Measurements from ENCODE around the gene CNTNAP3. TPM values are rescaled to one million over a fixed set of nuclear protein-coding genes. Genes with fewer than 3 reads are reported as not detected.
"Not testable (repeated sequence)": the region's sequence is repeated elsewhere in the genome, so short reads cannot be mapped to it uniquely, and the experiment has no call there.

The CNTNAP3 gene
- total RNA-seq, 1 donor from 2014 or later: not detected

GRCh38 chr9:39121401-39121800 is 166.6 kb downstream of the CNTNAP3 start:
- H3K4me3 Mint-ChIP-seq (ENCODE audit: low read depth); H3K36me3 Mint-ChIP-seq (ENCODE audit: low read depth); H3K27me3 Mint-ChIP-seq (ENCODE audit: low read depth); H3K27ac Mint-ChIP-seq; DNase-seq (ENCODE audit: low spot score); intact Hi-C loops (cut with micrococcal nuclease); H3K4me1 Mint-ChIP-seq (ENCODE audit: low read depth); H3K9me3 Mint-ChIP-seq: not testable (repeated sequence)

GRCh38 chr9:39111746-39112145 is 176.2 kb downstream of the CNTNAP3 start:
- H3K4me3 Mint-ChIP-seq (ENCODE audit: low read depth); H3K4me1 Mint-ChIP-seq (ENCODE audit: low read depth); intact Hi-C loops (cut with micrococcal nuclease); H3K9me3 Mint-ChIP-seq; H3K36me3 Mint-ChIP-seq (ENCODE audit: low read depth); DNase-seq (ENCODE audit: low spot score); H3K27me3 Mint-ChIP-seq (ENCODE audit: low read depth); H3K27ac Mint-ChIP-seq: not testable (repeated sequence)

GRCh38 chr9:39108145-39108544 is 179.8 kb downstream of the CNTNAP3 start:
- no peaks in the 10 kb centered on the region for H3K4me1 Mint-ChIP-seq (ENCODE audit: low read depth)
- no peaks in the 10 kb centered on the region for H3K27me3 Mint-ChIP-seq (ENCODE audit: low read depth)
- no peaks in the 10 kb centered on the region for H3K9me3 Mint-ChIP-seq
- DNase-seq (ENCODE audit: low spot score): no peak
- H3K4me3 Mint-ChIP-seq (ENCODE audit: low read depth): no peak overlapping the region
- no peak overlapping the region for H3K27ac Mint-ChIP-seq
- intact Hi-C loops (cut with micrococcal nuclease): no loop called here
- no peaks in the 10 kb centered on the region for H3K36me3 Mint-ChIP-seq (ENCODE audit: low read depth)

GRCh38 chr9:39097208-39097607 is 190.8 kb downstream of the CNTNAP3 start:
- H3K4me1 Mint-ChIP-seq (ENCODE audit: low read depth); intact Hi-C loops (cut with micrococcal nuclease); H3K36me3 Mint-ChIP-seq (ENCODE audit: low read depth); H3K4me3 Mint-ChIP-seq (ENCODE audit: low read depth); H3K27me3 Mint-ChIP-seq (ENCODE audit: low read depth); H3K9me3 Mint-ChIP-seq; DNase-seq (ENCODE audit: low spot score); H3K27ac Mint-ChIP-seq: not testable (repeated sequence)

GRCh38 chr9:39085311-39085710 is 202.7 kb downstream of the CNTNAP3 start:
- H3K27me3 Mint-ChIP-seq (ENCODE audit: low read depth); DNase-seq (ENCODE audit: low spot score); H3K27ac Mint-ChIP-seq; H3K9me3 Mint-ChIP-seq; intact Hi-C loops (cut with micrococcal nuclease); H3K4me1 Mint-ChIP-seq (ENCODE audit: low read depth); H3K36me3 Mint-ChIP-seq (ENCODE audit: low read depth); H3K4me3 Mint-ChIP-seq (ENCODE audit: low read depth): not testable (repeated sequence)

GRCh38 chr9:39082574-39082973 is 205.4 kb downstream of the CNTNAP3 start:
- intact Hi-C loops (cut with micrococcal nuclease); H3K4me3 Mint-ChIP-seq (ENCODE audit: low read depth); H3K27me3 Mint-ChIP-seq (ENCODE audit: low read depth); H3K4me1 Mint-ChIP-seq (ENCODE audit: low read depth); H3K36me3 Mint-ChIP-seq (ENCODE audit: low read depth); H3K27ac Mint-ChIP-seq; H3K9me3 Mint-ChIP-seq; DNase-seq (ENCODE audit: low spot score): not testable (repeated sequence)

GRCh38 chr9:39080081-39080480 is 207.9 kb downstream of the CNTNAP3 start:
- H3K4me1 Mint-ChIP-seq (ENCODE audit: low read depth); intact Hi-C loops (cut with micrococcal nuclease); DNase-seq (ENCODE audit: low spot score); H3K27me3 Mint-ChIP-seq (ENCODE audit: low read depth); H3K4me3 Mint-ChIP-seq (ENCODE audit: low read depth); H3K9me3 Mint-ChIP-seq; H3K27ac Mint-ChIP-seq; H3K36me3 Mint-ChIP-seq (ENCODE audit: low read depth): not testable (repeated sequence)

GRCh38 chr9:39078621-39079256 is 209.2 kb downstream of the CNTNAP3 start:
- H3K27me3 Mint-ChIP-seq (ENCODE audit: low read depth); H3K4me3 Mint-ChIP-seq (ENCODE audit: low read depth); intact Hi-C loops (cut with micrococcal nuclease); H3K9me3 Mint-ChIP-seq; H3K4me1 Mint-ChIP-seq (ENCODE audit: low read depth); DNase-seq (ENCODE audit: low spot score); H3K36me3 Mint-ChIP-seq (ENCODE audit: low read depth); H3K27ac Mint-ChIP-seq: not testable (repeated sequence)

GRCh38 chr9:39073537-39073936 is 214.4 kb downstream of the CNTNAP3 start:
- H3K27ac Mint-ChIP-seq; H3K4me3 Mint-ChIP-seq (ENCODE audit: low read depth); H3K27me3 Mint-ChIP-seq (ENCODE audit: low read depth); H3K36me3 Mint-ChIP-seq (ENCODE audit: low read depth); DNase-seq (ENCODE audit: low spot score); intact Hi-C loops (cut with micrococcal nuclease); H3K4me1 Mint-ChIP-seq (ENCODE audit: low read depth); H3K9me3 Mint-ChIP-seq: not testable (repeated sequence)

- H3K4me3 Mint-ChIP-seq (ENCODE audit: low read depth); H3K27ac Mint-ChIP-seq; H3K9me3 Mint-ChIP-seq; H3K36me3 Mint-ChIP-seq (ENCODE audit: low read depth); H3K4me1 Mint-ChIP-seq (ENCODE audit: low read depth); H3K27me3 Mint-ChIP-seq (ENCODE audit: low read depth); DNase-seq (ENCODE audit: low spot score); intact Hi-C loops (cut with micrococcal nuclease): not testable (repeated sequence)
These were observed 220.3 kb downstream of the CNTNAP3 start for GRCh38 chr9:39067683-39068082.

- H3K4me3 Mint-ChIP-seq (ENCODE audit: low read depth); H3K36me3 Mint-ChIP-seq (ENCODE audit: low read depth); intact Hi-C loops (cut with micrococcal nuclease); DNase-seq (ENCODE audit: low spot score); H3K27me3 Mint-ChIP-seq (ENCODE audit: low read depth); H3K27ac Mint-ChIP-seq; H3K4me1 Mint-ChIP-seq (ENCODE audit: low read depth); H3K9me3 Mint-ChIP-seq: not testable (repeated sequence)
These were observed 225.0 kb downstream of the CNTNAP3 start for GRCh38 chr9:39062966-39063365.

GRCh38 chr9:39054453-39054852 is 233.5 kb downstream of the CNTNAP3 start:
- H3K9me3 Mint-ChIP-seq; H3K4me1 Mint-ChIP-seq (ENCODE audit: low read depth); H3K27me3 Mint-ChIP-seq (ENCODE audit: low read depth); H3K36me3 Mint-ChIP-seq (ENCODE audit: low read depth); H3K27ac Mint-ChIP-seq; intact Hi-C loops (cut with micrococcal nuclease); H3K4me3 Mint-ChIP-seq (ENCODE audit: low read depth); DNase-seq (ENCODE audit: low spot score): not testable (repeated sequence)

- H3K36me3 Mint-ChIP-seq (ENCODE audit: low read depth); H3K4me1 Mint-ChIP-seq (ENCODE audit: low read depth); H3K27me3 Mint-ChIP-seq (ENCODE audit: low read depth): not testable (repeated sequence)
These were observed 241.1 kb downstream of the CNTNAP3 start for GRCh38 chr9:39046833-39047232.

GRCh38 chr9:39042352-39042803 is 245.6 kb downstream of the CNTNAP3 start:
- H3K9me3 Mint-ChIP-seq; H3K36me3 Mint-ChIP-seq (ENCODE audit: low read depth); H3K27ac Mint-ChIP-seq; H3K4me3 Mint-ChIP-seq (ENCODE audit: low read depth); DNase-seq (ENCODE audit: low spot score); H3K4me1 Mint-ChIP-seq (ENCODE audit: low read depth); intact Hi-C loops (cut with micrococcal nuclease); H3K27me3 Mint-ChIP-seq (ENCODE audit: low read depth): not testable (repeated sequence)

More at GRCh38 chr9:39046833-39047232, 241.1 kb downstream of the CNTNAP3 start:
- intact Hi-C loops (cut with micrococcal nuclease); H3K9me3 Mint-ChIP-seq; H3K27ac Mint-ChIP-seq; DNase-seq (ENCODE audit: low spot score); H3K4me3 Mint-ChIP-seq (ENCODE audit: low read depth): not testable (repeated sequence)
